Measurements from ENCODE around the gene DERL3.
A peak's percentile ranks its signal among the peaks of the same experiment; 100 is the strongest.

DERL3 gene

DNA sequence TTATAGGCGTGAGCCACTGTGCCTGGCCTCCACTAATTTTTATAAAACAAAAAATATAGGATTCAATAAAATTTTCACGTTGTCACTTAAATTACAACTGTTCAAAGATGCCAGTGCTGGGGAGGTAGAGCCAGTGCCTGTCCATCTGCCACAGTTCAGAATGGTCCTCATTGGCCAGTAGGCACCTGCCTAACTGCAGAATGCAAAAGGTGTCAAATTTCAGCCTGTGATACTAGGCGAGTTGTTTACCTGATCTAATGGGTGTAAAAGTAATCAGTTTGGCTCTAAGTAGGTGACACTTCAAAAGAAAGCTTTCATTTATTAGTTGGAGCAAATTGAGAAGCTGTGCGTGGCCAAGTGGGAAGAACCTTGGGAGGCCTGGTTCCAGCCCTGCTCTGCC, 49.7 kb downstream of the DERL3 start:
- Histone ChIP-seq H3K4me1 (ENCODE audit: low read length) (peaks cover 44% of the 10 kb centered on the region), H3K79me2 (ENCODE audit: low read length) (peaks cover 62% of the 10 kb centered on the region), H3K36me3 (replicated peaks; ENCODE audit: low read depth, low read length) (peaks cover 30% of the 10 kb centered on the region), H3K9ac (ENCODE audit: low read length) (no peak overlapping the region), H2AFZ (ENCODE audit: low read depth, low read length) (no peak overlapping the region), H3K27me3 (ENCODE audit: low read depth, low read length) (no peaks in the 10 kb centered on the region), H3K4me3 (ENCODE audit: low read length) (no peak overlapping the region), H3K9me3 (ENCODE audit: insufficient read depth, low read length) (no peaks in the 10 kb centered on the region), H4K20me1 (ENCODE audit: insufficient read depth, low read length) (peaks cover 44% of the 10 kb centered on the region), H3K27ac (ENCODE audit: low read length) (peak overlapping the region; percentile 32; the same call in 1 of the 2 replicates), H3K4me2 (ENCODE audit: low read length) (peak overlapping the region; percentile 32)
- TF ChIP-seq, protein P1, sequence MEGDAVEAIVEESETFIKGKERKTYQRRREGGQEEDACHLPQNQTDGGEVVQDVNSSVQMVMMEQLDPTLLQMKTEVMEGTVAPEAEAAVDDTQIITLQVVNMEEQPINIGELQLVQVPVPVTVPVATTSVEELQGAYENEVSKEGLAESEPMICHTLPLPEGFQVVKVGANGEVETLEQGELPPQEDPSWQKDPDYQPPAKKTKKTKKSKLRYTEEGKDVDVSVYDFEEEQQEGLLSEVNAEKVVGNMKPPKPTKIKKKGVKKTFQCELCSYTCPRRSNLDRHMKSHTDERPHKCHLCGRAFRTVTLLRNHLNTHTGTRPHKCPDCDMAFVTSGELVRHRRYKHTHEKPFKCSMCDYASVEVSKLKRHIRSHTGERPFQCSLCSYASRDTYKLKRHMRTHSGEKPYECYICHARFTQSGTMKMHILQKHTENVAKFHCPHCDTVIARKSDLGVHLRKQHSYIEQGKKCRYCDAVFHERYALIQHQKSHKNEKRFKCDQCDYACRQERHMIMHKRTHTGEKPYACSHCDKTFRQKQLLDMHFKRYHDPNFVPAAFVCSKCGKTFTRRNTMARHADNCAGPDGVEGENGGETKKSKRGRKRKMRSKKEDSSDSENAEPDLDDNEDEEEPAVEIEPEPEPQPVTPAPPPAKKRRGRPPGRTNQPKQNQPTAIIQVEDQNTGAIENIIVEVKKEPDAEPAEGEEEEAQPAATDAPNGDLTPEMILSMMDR (IDR thresholded peaks at IDR 0.05; ENCODE audit: low read depth, low read length) = no peak
- no peak for TF ChIP-seq EZH2phosphoT487 (IDR thresholded peaks at IDR 0.05; ENCODE audit: low read depth)

DNA sequence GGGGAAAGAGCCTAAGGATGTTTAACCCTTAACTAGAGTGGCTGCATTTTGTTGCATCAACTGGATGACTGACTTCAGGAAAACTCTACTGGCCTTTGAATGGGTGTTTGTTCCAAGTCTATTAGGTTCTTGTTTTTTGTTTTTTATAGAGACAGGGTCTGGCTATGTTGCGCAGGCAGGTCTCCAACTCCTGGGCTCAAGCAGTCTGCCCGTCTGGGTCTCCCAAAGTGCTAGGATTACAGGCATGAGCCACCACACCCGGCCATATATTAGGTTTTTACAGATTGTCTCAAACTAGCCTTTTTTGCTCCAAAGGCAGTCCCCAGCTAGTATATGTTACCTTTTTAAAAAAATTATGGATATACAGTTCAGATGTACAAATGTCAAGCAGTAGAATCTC, 50.9 kb downstream of the DERL3 start:
- Histone ChIP-seq H3K4me3 (ENCODE audit: low read length) (peak overlapping the region; percentile 83), H3K4me2 (ENCODE audit: low read length) (peak overlapping the region; percentile 69), H4K20me1 (ENCODE audit: insufficient read depth, low read length) (peaks cover 44% of the 10 kb centered on the region), H3K36me3 (replicated peaks; ENCODE audit: low read depth, low read length) (peaks cover 23% of the 10 kb centered on the region), H3K9me3 (ENCODE audit: insufficient read depth, low read length) (no peaks in the 10 kb centered on the region), H3K4me1 (ENCODE audit: low read length) (peaks cover 44% of the 10 kb centered on the region), H3K27me3 (ENCODE audit: low read depth, low read length) (no peaks in the 10 kb centered on the region), H3K27ac (ENCODE audit: low read length) (peak overlapping the region; percentile 23), H3K9ac (ENCODE audit: low read length) (peak overlapping the region; percentile 97), H3K79me2 (ENCODE audit: low read length) (peaks cover 57% of the 10 kb centered on the region), H2AFZ (ENCODE audit: low read depth, low read length) (no peak overlapping the region)
- TF ChIP-seq, protein P1 (IDR thresholded peaks at IDR 0.05; ENCODE audit: low read depth, low read length) = no peak
- no peak for TF ChIP-seq EZH2phosphoT487 (IDR thresholded peaks at IDR 0.05; ENCODE audit: low read depth)

DNA sequence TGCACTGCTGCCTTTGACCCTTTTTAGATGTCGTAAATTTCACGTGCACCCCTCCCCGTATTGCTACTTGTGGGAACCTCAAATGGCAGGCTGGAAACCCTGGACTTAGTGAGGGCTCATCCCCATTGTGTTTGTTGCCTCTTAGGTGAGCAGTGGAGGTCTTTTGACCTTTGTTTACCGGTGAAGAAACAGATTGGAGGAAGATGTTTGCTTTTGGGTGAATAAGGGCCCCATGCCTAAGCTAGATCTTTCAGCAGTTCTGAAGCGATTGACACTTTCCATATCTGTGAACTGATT, 51.3 kb downstream of the DERL3 start:
- no peaks in the 10 kb centered on the region for H3K9me3 ChIP-seq (ENCODE audit: insufficient read depth, low read length)
- H3K4me1 ChIP-seq (ENCODE audit: low read length) = peaks cover 44% of the 10 kb centered on the region
- H3K79me2 ChIP-seq (ENCODE audit: low read length) = peaks cover 53% of the 10 kb centered on the region
- no peaks in the 10 kb centered on the region for H3K27me3 ChIP-seq (ENCODE audit: low read depth, low read length)
- H3K27ac ChIP-seq (ENCODE audit: low read length) = peak overlapping the region; percentile 23
- no peak overlapping the region for H2AFZ ChIP-seq (ENCODE audit: low read depth, low read length)
- H3K4me2 ChIP-seq (ENCODE audit: low read length) = peak overlapping the region; percentile 69
- peak overlapping the region; percentile 97 for H3K9ac ChIP-seq (ENCODE audit: low read length)
- peak overlapping the region; percentile 83 for H3K4me3 ChIP-seq (ENCODE audit: low read length)
- TF ChIP-seq EZH2phosphoT487 (IDR thresholded peaks at IDR 0.05; ENCODE audit: low read depth) = no peak
- TF ChIP-seq, protein P1 (IDR thresholded peaks at IDR 0.05; ENCODE audit: low read depth, low read length) = no peak
- peaks cover 44% of the 10 kb centered on the region for H4K20me1 ChIP-seq (ENCODE audit: insufficient read depth, low read length)
- H3K36me3 ChIP-seq (replicated peaks; ENCODE audit: low read depth, low read length) = peaks cover 22% of the 10 kb centered on the region

DNA sequence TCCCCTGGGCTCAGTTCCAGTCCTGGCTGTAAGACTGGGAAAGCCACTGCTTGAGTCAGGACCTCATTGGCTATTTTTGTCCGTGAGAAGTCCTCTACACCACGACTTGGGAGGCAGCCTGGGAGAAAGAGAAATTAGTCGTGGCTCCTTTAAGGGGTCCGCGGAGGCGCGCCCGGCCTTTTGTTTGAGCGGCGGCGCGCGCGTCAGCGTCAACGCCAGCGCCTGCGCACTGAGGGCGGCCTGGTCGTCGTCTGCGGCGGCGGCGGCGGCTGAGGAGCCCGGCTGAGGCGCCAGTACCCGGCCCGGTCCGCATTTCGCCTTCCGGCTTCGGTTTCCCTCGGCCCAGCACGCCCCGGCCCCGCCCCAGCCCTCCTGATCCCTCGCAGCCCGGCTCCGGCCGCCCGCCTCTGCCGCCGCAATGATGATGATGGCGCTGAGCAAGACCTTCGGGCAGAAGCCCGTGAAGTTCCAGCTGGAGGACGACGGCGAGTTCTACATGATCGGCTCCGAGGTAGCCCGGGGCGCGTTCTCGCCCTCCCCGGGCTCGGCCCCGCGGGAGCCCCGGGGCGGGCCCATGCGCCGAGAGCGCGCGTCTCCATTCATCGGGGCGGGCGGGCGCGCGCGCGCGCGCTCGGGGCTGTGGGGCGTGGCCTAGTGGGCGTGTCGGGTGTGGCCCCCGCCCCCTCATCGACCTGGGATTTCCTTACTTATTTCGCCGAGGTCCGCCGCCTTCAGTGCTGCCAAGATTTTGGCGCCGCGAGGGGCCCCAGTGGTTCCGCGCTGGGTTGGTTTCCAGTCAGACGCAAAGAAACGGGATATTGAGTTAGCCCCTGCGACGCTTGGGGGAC, 51.8 kb downstream of the DERL3 start, which contains the start of gene SMARCB1:
Gene SMARCB1, plus strand, starts transcription at position 215 of the 848 bp plus-strand sequence. Its CDS starts 204 bp downstream, at position 419.
- H3K27ac ChIP-seq (ENCODE audit: low read length) = peak within 1 kb of the TSS; percentile 91
- H3K4me3 ChIP-seq (ENCODE audit: low read length) = peak within 1 kb of the TSS; percentile 83
- H3K27me3 ChIP-seq (ENCODE audit: low read depth, low read length) = no peaks in the 10 kb centered on the region
- no peaks in the 10 kb centered on the region for H3K9me3 ChIP-seq (ENCODE audit: insufficient read depth, low read length)
- H3K9ac ChIP-seq (ENCODE audit: low read length) = peak within 1 kb of the TSS; percentile 97
- peaks cover 18% of the 10 kb centered on the region for H3K36me3 ChIP-seq (replicated peaks; ENCODE audit: low read depth, low read length)
- H3K79me2 ChIP-seq (ENCODE audit: low read length) = peaks cover 47% of the 10 kb centered on the region
- peaks cover 40% of the 10 kb centered on the region for H4K20me1 ChIP-seq (ENCODE audit: insufficient read depth, low read length)
- TF ChIP-seq EZH2phosphoT487 (IDR thresholded peaks at IDR 0.05; ENCODE audit: low read depth) = no peak
- TF ChIP-seq, protein P1 (IDR thresholded peaks at IDR 0.05; ENCODE audit: low read depth, low read length) = no peak
- H2AFZ ChIP-seq (ENCODE audit: low read depth, low read length) = peak within 1 kb of the TSS; percentile 41
- H3K4me2 ChIP-seq (ENCODE audit: low read length) = peak within 1 kb of the TSS; percentile 90
- peaks cover 44% of the 10 kb centered on the region for H3K4me1 ChIP-seq (ENCODE audit: low read length)
